CD4-positive, alpha-beta T cell treated with Interleukin-15 for 1 hour (primary cell): Measurements from ENCODE around the gene KAT2B.
A peak's percentile ranks its signal among the peaks of the same experiment; 100 is the strongest.

Experiments
- DNase-seq: peaks from one replicate; pipeline ENCODE4 v3.0.0-alpha.2; 2020

The KAT2B gene

GRCh38 chr3:20100151-20100550 lies 59.9 kb downstream of the KAT2B start:
- no peak for DNase-seq

DNA sequence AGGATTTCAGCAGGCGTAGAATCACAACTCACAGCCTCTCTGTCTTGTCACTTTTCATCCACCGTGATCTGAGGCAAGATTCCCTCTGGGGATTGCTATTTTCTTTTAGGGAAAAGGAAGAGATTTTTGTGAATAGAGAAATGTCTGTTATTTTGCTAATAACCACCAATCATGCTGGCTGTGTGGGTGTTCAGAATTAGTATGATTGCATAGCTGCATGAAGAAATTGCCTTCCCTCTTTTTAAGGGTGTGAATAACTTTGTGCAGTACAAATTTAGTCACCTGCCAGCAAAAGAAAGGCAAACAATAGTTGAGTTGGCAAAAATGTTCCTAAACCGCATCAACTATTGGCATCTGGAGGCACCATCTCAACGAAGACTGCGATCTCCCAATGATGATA lies 60.8 kb downstream of the KAT2B start:
- no peak for DNase-seq

- no peak for DNase-seq
These were observed 63.5 kb downstream of the KAT2B start for GRCh38 chr3:20103731-20104130.

- peak; percentile 63 for DNase-seq
These were observed 64.0 kb downstream of the KAT2B start for GRCh38 chr3:20104167-20104661.

DNA sequence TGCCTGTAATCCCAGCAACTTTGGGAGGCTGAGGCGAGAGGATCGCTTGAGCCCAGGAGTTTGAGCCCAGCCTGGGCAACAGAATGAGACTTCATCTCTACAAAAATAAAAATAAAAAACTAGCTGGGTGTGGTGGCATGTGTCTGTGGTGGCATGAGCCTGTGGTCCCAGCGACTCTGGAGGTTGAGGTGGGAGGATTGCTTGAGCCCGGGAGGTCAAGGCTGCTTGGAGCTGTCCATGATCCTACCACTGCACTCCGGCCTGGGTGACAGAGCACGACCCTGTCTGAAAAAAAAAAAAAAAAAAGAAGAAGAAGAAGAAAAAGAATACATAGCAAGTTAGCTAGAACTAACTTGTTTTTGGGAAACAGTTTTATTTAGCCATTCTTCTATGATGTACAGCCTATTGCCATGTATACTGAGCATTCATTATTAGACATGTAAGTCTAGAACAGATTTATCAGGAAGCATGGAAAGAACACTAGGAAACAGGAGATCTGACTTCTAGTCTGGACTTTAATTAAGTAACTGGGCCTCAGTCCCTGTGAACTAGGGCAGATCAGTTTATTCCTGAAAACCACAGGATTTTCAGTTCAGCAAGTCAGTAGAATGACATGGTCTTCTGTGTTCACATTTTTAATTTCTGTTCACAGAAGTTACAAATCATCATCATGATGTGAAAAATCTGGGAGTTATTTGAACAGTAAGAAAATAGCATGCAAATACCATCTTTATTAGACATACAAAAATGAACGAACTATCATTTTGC lies 65.5 kb downstream of the KAT2B start:
- DNase-seq: no peak

DNA sequence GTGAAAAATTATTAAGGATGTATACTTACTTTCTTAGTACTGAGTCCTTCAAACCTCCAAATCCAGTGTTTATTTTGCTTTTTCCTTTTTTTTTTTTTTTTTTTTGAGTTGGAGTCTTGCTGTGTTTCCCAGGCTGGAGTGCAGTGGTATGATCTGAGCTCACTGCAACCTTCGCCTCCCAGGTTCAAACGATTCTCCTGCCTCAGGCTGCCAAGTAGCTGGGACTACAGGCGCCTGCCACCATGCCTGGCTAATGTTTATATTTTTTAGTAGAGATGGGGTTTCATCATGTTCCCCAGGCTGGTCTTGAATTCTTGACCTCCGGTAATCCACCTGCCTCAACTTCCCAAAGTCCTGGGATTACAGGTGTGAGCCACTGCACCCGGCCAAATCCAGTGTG lies 67.5 kb downstream of the KAT2B start:
- no peak for DNase-seq

DNA sequence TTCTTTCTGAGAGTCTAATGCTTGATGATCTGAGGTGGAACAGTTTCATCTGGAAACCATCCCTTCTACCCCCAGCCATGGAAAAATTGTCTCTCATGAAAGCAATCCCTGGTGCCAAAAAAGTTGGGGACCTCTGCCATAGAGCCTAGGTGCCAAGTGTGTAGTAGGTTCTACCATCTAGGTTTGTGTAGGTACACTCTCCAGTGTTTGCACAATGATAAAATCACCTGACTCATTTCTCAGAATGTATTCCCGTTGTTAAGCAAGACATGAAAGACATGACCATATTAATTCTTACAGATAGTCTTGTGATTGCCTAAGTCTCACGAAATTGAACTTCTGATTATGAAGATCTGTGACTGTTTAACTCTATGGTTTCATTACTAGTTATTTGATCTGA lies 68.6 kb downstream of the KAT2B start:
- DNase-seq: no peak

- no peak for DNase-seq
These were observed 70.6 kb downstream of the KAT2B start for GRCh38 chr3:20110826-20111225.

DNA sequence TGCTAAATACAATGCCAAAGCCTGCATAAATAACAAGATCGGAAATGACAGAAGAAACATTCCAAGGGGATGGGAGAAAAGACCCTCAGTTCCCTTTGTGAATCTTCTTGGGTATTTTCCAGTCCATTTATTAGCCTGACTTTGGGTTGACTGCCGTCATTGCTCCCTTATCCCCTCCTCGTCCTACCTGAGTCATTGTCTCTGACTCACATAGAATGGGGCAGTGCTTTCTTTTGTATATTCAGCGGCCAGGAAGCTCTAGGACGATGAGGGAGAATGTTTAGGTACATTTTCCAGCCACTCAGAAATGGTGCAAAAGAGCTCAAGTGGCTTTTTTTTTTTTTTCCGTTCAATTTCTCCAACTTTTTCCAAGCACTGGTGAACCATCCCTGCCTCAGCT lies 71.6 kb downstream of the KAT2B start:
- no peak for DNase-seq

DNA sequence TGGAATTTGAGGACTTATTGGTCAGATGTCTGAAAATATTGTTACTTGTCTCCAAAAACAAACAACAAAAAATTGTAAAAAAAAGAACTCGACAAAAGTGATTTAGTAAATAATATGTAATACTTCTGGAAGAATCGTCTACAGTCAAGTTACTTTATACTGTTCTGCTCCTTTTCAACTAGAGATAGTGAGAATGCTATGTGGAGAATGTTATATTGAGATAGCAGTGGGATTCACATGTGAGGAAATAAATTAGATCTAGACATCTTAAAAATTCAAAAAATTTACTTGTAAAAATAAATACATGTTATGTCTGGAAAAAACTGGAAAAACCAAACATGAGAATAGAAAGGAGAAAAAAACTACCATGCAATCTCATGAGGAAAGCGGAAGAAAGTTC lies 80.8 kb downstream of the KAT2B start:
- no peak for DNase-seq

DNA sequence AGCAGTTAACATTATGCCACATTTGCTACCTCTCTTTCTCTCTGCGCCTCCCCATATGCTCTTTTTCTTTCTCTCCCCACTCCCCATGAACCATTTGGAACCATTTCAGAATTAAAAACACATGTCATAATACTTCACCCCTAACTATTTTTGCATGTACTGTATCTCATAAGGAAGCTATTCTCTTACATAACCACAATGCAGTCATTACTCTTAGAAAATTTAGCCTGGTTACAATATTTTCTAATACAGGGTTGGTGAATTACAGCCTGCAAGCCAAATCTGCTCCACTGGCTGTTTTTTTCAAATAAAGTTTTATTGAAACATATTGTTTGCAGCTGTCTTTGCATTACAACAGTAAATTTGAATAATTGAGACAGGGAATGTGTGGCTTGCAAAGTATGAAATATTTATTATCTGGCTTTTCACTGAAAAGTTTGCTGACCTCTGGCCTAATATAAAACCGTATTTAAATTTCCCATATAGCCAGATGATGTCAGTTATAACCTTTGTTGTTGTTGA lies 82.9 kb downstream of the KAT2B start:
- no peak for DNase-seq

- no peak for DNase-seq
These were observed 85.0 kb downstream of the KAT2B start for GRCh38 chr3:20125289-20125688.

DNA sequence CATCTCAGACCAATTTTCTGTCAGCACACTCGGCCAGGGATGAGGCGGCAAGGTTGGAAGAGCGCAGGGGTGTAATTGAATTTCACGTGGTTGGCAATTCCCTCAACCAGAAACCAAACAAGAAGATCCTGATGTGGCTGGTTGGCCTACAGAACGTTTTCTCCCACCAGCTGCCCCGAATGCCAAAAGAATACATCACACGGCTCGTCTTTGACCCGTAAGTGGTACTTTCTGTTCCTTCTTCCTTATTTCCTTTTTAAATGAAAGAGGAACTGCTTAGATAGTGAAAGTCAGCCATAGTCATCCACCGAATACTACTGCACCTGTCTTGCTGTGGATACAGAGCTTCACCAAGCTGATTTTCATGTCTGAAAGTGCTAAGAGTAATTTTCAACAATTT lies 85.7 kb downstream of the KAT2B start:
- DNase-seq: peak; percentile 59

DNA sequence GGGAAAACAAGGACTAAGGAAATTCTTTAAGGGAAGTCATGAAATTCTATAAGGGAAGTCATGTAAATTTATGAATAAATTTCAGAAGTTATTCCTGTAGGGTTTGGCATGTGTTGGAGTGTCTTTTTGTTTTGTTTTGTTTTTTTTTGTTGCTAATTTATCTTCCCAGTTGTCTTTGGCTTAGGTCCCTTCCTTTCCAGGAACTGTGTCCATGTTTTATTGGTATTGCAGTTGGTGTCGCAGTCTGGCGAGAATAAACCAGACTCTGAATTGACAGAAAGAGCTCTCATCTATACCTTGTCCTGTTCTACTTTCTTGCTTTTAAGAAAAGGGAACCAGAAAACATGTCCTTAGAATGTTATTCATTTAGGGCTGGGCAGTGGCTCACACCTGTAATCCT lies 88.1 kb downstream of the KAT2B start:
- no peak for DNase-seq

GRCh38 chr3:20130106-20130505 lies 89.9 kb downstream of the KAT2B start:
- DNase-seq: no peak

DNA sequence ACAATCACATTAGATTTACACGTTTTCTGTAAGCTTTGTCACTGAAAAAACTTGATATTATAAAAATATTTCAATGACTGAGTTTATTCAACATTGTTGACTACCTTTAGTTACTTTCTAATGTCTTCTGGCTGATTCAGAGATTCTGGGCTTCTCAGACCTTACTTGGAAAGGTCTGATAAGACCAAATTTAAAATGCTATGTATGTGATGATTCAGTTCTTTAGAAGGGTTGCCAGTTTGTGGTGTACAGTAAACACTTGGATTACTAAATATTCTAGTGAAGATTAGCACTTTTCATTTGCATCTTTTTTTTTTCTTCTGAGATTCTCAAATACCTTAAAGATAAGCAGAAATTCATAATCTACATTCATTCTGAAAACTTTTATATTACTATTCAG lies 96.0 kb downstream of the KAT2B start:
- DNase-seq: no peak

GRCh38 chr3:20137647-20138046 lies 97.4 kb downstream of the KAT2B start:
- DNase-seq: no peak

- DNase-seq: no peak
These were observed 100.6 kb downstream of the KAT2B start for GRCh38 chr3:20140881-20141280.

- no peak for DNase-seq
These were observed 101.1 kb downstream of the KAT2B start for GRCh38 chr3:20141316-20141715.

DNA sequence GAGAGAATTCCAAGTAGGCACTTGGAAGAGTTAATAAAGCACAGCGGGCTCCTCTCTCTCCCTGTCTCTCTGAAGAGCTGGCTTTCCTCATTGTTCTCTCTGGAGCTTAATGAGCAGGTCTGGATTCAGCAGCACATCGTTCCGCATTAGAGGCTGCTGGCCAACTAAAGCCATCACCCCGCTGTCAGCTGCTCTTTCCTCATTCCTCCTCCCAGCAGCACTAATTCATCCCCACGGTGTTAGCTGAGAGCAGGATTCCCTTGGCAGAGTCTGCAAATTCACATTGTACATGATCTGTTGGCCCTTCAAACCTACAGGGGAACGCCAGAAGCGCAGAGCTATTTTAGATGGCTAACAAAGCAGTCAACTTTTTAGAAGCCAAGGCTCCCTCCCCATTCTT lies 101.6 kb downstream of the KAT2B start:
- DNase-seq: no peak

- DNase-seq: no peak
These were observed 102.3 kb downstream of the KAT2B start for GRCh38 chr3:20142517-20142916.

- no peak for DNase-seq
These were observed 103.3 kb downstream of the KAT2B start for GRCh38 chr3:20143519-20143918.

DNA sequence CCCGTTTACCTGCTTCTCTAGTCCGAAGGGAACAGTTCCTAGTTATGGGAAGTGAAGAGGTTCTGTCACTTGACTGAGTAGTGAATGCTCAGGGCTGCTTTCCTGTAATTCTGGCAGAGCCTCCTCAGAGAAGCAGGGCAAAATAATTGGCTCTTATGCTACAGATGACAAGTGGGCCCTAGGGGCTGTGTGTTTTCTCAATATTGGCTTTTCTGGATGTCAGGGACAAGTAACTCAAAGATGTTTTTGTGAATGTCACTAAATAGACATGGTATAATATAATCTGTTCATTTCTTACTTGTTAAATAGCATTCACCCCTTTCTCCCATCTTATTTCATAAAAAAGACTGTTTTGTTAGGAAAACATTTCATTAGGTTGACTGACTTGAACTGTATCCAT lies 105.6 kb downstream of the KAT2B start:
- DNase-seq: no peak

DNA sequence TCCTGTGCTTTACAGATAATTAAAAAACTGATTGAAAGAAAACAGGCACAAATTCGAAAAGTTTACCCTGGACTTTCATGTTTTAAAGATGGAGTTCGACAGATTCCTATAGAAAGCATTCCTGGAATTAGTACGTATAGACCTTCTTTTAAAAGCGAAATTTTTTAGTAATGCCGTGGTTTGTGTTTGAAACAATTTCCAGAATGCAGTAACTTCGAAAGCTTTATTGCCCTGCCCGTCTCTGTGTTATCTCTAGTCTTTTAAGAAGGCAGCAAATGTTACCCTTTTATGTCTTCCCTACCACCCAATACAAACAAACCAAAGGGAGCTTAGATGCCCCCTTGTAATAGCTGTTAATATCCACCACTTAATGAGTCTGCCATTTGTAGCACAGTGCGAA lies 106.1 kb downstream of the KAT2B start:
- no peak for DNase-seq

DNA sequence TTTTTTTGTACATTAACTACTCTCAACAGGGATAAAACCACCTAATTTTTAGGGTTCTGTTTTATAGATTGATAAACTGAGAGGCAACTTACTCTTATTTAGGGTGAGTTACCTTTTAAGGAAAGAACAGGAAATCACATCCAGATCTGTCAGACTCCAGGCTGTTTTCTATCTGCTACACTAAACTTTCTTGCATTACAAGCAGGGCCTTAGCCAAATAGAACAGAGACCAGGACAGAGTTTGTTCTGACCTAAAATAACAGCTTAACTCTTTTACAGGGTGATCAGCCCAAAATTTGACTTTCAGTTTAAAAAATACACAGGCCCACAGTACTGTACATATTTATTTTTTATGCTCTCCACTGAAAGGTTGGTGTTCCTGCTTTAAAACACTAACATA lies 107.1 kb downstream of the KAT2B start:
- no peak for DNase-seq
